GM12878 (cell line): ENCODE measurements around the gene MSS51. TPM values are rescaled to one million over a fixed set of nuclear protein-coding genes. Genes with fewer than 3 reads are reported as not detected.

Source experiments
- ATAC-seq: fragments of 200-7000 bp; cut with Tn5 transposase; 3 replicates; pipeline ENCODE4 v1.9.1; 2020; ENCODE audit warnings: mild to moderate bottlenecking, moderate library complexity
- BruUV-seq: library from RNA; stranded (reverse); fragments of 400-500 nt; replicated peaks from 2 replicates; lab custom pipeline; 2021; lab: Mats Ljungman, UMichigan
- CTCF ChIA-PET: fragments of 300-600 bp; sonication (Branson Sonifier 250); formaldehyde crosslinking; extraction: SDS; loops from one replicate; lab custom pipeline; 2021; ENCODE audit warnings: inconsistent platforms; lab: Yijun Ruan, JAX
- POLR2A ChIA-PET: fragments of 350-600 bp; formaldehyde crosslinking; extraction: SDS; loops from one replicate; lab custom pipeline; 2021; ENCODE audit warnings: inconsistent platforms; lab: Charles Lee
- RAD21 ChIA-PET: fragments of 300-600 bp; sonication (Branson Sonifier 250); formaldehyde crosslinking; loops from one replicate; lab custom pipeline; 2023; ENCODE audit warnings: antibody characterized with exemption; ENCODE audit not compliant: unreplicated experiment; lab: Charles Lee
- SMC1A ChIA-PET: fragments of 300-600 bp; sonication (Branson Sonifier 250); formaldehyde crosslinking; loops from one replicate; lab custom pipeline; 2023; ENCODE audit not compliant: unreplicated experiment, uncharacterized antibody; lab: Charles Lee
- DNase-seq: peaks from one replicate; pipeline ENCODE4 v3.0.0-alpha.2; 2011; ENCODE audit warnings: low read depth, low spot score
- FAIRE-seq: peaks from 3 replicates; lab custom pipeline; 2011; peaks lifted over from hg19 to GRCh38; lab: Jason Lieb, UNC
- H2AFZ ChIP-seq: 2 replicates; pipeline ENCODE4 v1.6.0; 2011; ENCODE audit warnings: low read depth, low read length, control low read depth; ENCODE audit not compliant: control insufficient read depth
- H3K27ac ChIP-seq: 2 replicates; pipeline ENCODE4 v1.5.1; 2011; ENCODE audit warnings: control low read depth; ENCODE audit not compliant: control insufficient read depth, insufficient read depth
- H3K27me3 ChIP-seq, 2 experiments: replicated peaks in 1 of 2; 2 replicates each; pipeline versions ENCODE4 v1.6.0 to v1.6.1; 2011; ENCODE audit warnings: low read length in 1 of 2; ENCODE audit not compliant: control insufficient read depth in 2 of 2, insufficient read depth in 2 of 2
- H3K36me3 ChIP-seq, 2 experiments: 2 replicates each; pipeline ENCODE4 v1.5.1; 2011; ENCODE audit warnings: low read length in 1 of 2; ENCODE audit not compliant: control insufficient read depth in 2 of 2, insufficient read depth in 2 of 2
- H3K4me1 ChIP-seq: 2 replicates; pipeline ENCODE4 v1.6.1; 2011; ENCODE audit warnings: mild to moderate bottlenecking, low read length, moderate library complexity, mixed read lengths; ENCODE audit not compliant: control insufficient read depth, insufficient read depth
- H3K4me2 ChIP-seq: 2 replicates; pipeline ENCODE4 v1.6.0; 2011; ENCODE audit warnings: control low read depth; ENCODE audit not compliant: control insufficient read depth, insufficient read depth
- H3K4me3 ChIP-seq: fragments of 200-600 bp; sonication (generic); 2 replicates; pipeline ENCODE4 v1.5.1; 2016
- H3K79me2 ChIP-seq: 2 replicates; pipeline ENCODE4 v1.6.0; 2011; ENCODE audit warnings: low read length; ENCODE audit not compliant: control insufficient read depth, insufficient read depth
- H3K9ac ChIP-seq: 2 replicates; pipeline ENCODE4 v1.8.0; 2011; ENCODE audit warnings: low read length, control low read depth, mixed read lengths; ENCODE audit not compliant: control insufficient read depth, insufficient read depth
- H3K9me3 ChIP-seq: replicated peaks from 3 replicates; pipeline ENCODE4 v1.5.1; 2011; ENCODE audit warnings: mild to moderate bottlenecking, low read length; ENCODE audit not compliant: control insufficient read depth, insufficient read depth
- H4K20me1 ChIP-seq: 2 replicates; pipeline ENCODE4 v1.6.0; 2011; ENCODE audit not compliant: control insufficient read depth, insufficient read depth
- BACH1 ChIP-seq: fragments of 450-650 bp; IDR thresholded peaks from 2 replicates; pipeline ENCODE4 v1.6.1; 2017; ENCODE audit warnings: mild to moderate bottlenecking, borderline replicate concordance
- BCL11A ChIP-seq: IDR thresholded peaks from 2 replicates; pipeline ENCODE4 v1.6.1; 2011; ENCODE audit warnings: low read depth, low read length
- CEBPB ChIP-seq, 2 experiments: fragments of 150-350 bp in 1 of 2; IDR thresholded peaks; 2 replicates each; pipeline ENCODE4 v1.6.1; 2012 to 2014; ENCODE audit warnings: low read depth in 2 of 2, low read length in 2 of 2, borderline replicate concordance in 1 of 2, inconsistent platforms in 1 of 2
- CHD4 ChIP-seq: fragments of 200-600 bp; sonication (generic); IDR thresholded peaks from 2 replicates; pipeline ENCODE4 v1.6.1; 2016; ENCODE audit warnings: mild to moderate bottlenecking
- GATAD2B ChIP-seq: fragments of 450-650 bp; conservative IDR thresholded peaks from 2 replicates; pipeline ENCODE4 v1.6.1; 2017; ENCODE audit warnings: low read depth, mild to moderate bottlenecking, moderate library complexity
- HDAC6 ChIP-seq: fragments of 200-600 bp; sonication (generic); IDR thresholded peaks from one replicate; pipeline ENCODE4 v1.8.0; 2017; ENCODE audit warnings: antibody characterized with exemption; ENCODE audit not compliant: unreplicated experiment
- KDM1A ChIP-seq: fragments of 200-600 bp; sonication (generic); IDR thresholded peaks from 2 replicates; pipeline ENCODE4 v1.6.1; 2016; ENCODE audit warnings: borderline replicate concordance
- MTA2 ChIP-seq: fragments of 450-650 bp; IDR thresholded peaks from 2 replicates; pipeline ENCODE4 v1.6.1; 2016; ENCODE audit warnings: low read depth, mild to moderate bottlenecking, moderate library complexity
- POLR2AphosphoS5 ChIP-seq: IDR thresholded peaks from 2 replicates; pipeline ENCODE4 v1.6.1; 2011; ENCODE audit warnings: mild to moderate bottlenecking, low read length, inconsistent platforms
- SMAD5 ChIP-seq: IDR thresholded peaks from 2 replicates; pipeline ENCODE4 v1.6.1; 2016; ENCODE audit warnings: antibody characterized with exemption, low read depth
- SMARCA5 ChIP-seq: fragments of 450-650 bp; IDR thresholded peaks from 2 replicates; pipeline ENCODE4 v1.6.1; 2017; ENCODE audit warnings: mild to moderate bottlenecking
- STAT3 ChIP-seq: IDR thresholded peaks from 2 replicates; pipeline ENCODE4 v1.6.1; 2011; ENCODE audit warnings: low read depth, low read length, improper control_type of control experiment
- TBL1XR1 ChIP-seq: IDR thresholded peaks from 2 replicates; pipeline ENCODE4 v1.6.1; 2012; ENCODE audit warnings: low read depth, low read length, improper control_type of control experiment
- WGBS: methylation state at CpG from one replicate; pipeline ENCODE4 v1.1.6; 2016; ENCODE audit warnings: low lambda C conversion rate; ENCODE audit not compliant: insufficient replicate concordance, insufficient coverage; ENCODE audit errors: missing lambda C conversion rate; 5-methylcytosine and 5-hydroxymethylcytosine counted together
- in situ Hi-C: fragments of 300-500 bp; cut with MboI; formaldehyde crosslinking; loops from 9 replicates; pipeline ENCODE4 v1.14.3; 2018; ENCODE audit warnings: mixed read lengths
- intact Hi-C: fragments of 100-400 bp; cut with micrococcal nuclease; formaldehyde crosslinking; loops from one replicate; pipeline ENCODE4 v1.14.2; 2022; ENCODE audit not compliant: unreplicated experiment
- polyA plus RNA-seq, 11 experiments: library from polyadenylated mRNA; depleted of rRNA in 4 of 11; unstranded in 6 of 11; stranded (reverse) in 5 of 11; fragments of >200 nt; fragmentation: Nextera tagmentation in 4 of 11; fragmentation: Illumina TruSeq in 1 of 11; extraction: Ambion mirVana in 4 of 11; extraction: Trizol in 1 of 11; gene quantifications; 1 replicate in 1 of 11; 2 replicates in 10 of 11; pipeline versions ENCODE4 v1.2.1 to v1.2.3, GENCODE V29; 2011 to 2016; ENCODE audit warnings: inconsistent platforms in 2 of 11, missing spikeins in 2 of 11, low read depth in 1 of 11
- total RNA-seq, 4 experiments: library from RNA; depleted of rRNA in 3 of 4; stranded (reverse); fragments of >200 nt in 3 of 4; fragmentation: Illumina TruSeq in 1 of 4; extraction: Trizol in 1 of 4; gene quantifications; 2 replicates each; pipeline versions ENCODE4 v1.2.1 to v1.2.3, GENCODE V29; 2013 to 2021
- TF ChIP-seq, protein P1 (sequence below): IDR thresholded peaks from 2 replicates; pipeline ENCODE4 v1.6.1; 2011; ENCODE audit warnings: low read depth, low read length, improper control_type of control experiment, borderline replicate concordance

MSS51 gene
- total and polyA plus RNA-seq, 10 of the 15 experiments (the other 5 are each of a cell fraction or from before 2014, with no cell fraction given), result 0.06 to 2.1 (median 1.5) TPM

DNA sequence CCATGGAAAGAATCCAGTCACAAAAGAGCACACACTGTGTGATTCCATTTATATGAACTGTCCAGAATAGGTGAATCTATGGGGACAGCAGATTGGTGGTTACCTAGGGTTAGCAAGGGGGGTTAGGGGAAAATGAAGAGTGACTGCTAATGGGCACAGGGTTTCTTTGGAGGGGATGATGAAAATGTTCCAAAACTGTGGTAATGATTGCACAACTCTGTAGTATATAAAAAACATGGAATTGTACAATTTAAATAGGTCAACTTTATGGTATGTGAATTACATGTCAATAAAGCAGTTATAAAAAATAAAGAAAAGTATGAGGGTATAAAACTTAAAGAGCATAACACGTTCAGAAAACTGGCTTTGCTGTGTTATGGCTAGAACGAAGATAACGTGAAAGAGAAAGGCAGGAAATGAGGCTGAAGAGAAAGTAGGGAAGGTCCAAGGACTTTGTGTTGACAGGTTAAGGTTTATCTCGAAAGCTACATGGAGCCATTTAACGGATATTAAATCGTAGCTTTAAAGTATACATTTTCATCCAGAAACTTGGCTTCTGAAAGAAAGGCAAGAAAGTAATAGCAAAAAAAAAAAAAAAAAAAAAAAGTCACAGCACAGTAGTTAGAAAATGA, 26.4 kb upstream of the MSS51 start (continued):
- TF ChIP-seq, protein P1, sequence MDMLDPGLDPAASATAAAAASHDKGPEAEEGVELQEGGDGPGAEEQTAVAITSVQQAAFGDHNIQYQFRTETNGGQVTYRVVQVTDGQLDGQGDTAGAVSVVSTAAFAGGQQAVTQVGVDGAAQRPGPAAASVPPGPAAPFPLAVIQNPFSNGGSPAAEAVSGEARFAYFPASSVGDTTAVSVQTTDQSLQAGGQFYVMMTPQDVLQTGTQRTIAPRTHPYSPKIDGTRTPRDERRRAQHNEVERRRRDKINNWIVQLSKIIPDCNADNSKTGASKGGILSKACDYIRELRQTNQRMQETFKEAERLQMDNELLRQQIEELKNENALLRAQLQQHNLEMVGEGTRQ, result no peak
- TF ChIP-seq HDAC6 (no peak), GATAD2B (no peak), KDM1A (no peak), SMARCA5 (no peak), STAT3 (no peak), BACH1 (no peak), SMAD5 (no peak), CEBPB (IDR thresholded peaks at IDR 0.05; ENCODE audit: borderline replicate concordance in 1 of 2, low read depth in 2 of 2, low read length in 2 of 2) (no peak)
- TF ChIP-seq, all 136 proteins: peak for 0

DNA sequence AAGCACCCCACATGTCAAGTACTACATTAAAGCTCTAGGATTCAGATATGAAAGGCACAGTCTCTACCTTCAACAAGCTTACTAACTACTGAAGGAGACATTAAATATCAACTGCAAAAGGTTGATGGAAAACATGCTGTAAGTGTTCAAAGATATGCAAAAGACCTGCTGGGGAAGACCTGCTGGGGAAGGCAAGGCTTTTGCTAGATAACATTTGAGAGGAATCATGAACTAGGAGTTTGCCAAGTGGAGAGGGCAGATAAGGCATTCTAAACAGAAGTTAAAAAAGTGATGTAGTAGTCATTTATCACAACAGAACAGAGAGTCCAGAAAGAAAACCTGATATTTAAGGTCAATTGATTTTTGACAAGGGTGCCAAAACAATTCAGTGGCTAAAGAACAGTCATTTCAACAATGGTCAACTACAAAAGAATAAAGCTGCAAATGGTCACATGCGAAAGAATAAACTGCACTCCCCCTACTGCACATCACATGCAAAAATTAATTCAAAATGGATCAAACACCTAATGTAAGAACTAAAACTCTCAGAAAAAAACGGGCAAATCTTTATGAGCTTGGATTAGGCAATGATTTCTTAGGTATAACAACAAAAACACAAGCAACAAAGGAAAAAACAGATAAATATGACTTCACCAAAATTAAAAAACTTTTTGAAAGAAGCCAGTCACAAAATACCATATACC, 23.0 kb upstream of the MSS51 start:
- FAIRE-seq, result no peak
- CTCF ChIA-PET, result no interaction called here

More for the DNA sequence above, 23.0 kb upstream of the MSS51 start:
- Histone ChIP-seq H3K4me1 (no peaks in the 10 kb centered on the region), H4K20me1 (no peaks in the 10 kb centered on the region), H3K4me2 (no peak overlapping the region), H3K9ac (no peak overlapping the region), H3K36me3 (peaks cover 0 to 1% of the 10 kb centered on the region in 2 experiments; a peak in 3 of 4 replicates), H3K27ac (no peak overlapping the region), H3K4me3 (no peak overlapping the region), H3K9me3 (no peaks in the 10 kb centered on the region), H3K27me3 (no peaks in the 10 kb centered on the region), H2AFZ (no peak overlapping the region), H3K79me2 (no peaks in the 10 kb centered on the region)
- intact Hi-C loops (no loop called here), in situ Hi-C loops (no loop called here)
- ATAC-seq (no peak), DNase-seq (no peak)
- TF ChIP-seq BCL11A, result no peak
- no peak for TF ChIP-seq CHD4
- no peak for TF ChIP-seq POLR2AphosphoS5
- TF ChIP-seq MTA2, result no peak
- no peak for TF ChIP-seq TBL1XR1
- no peak for TF ChIP-seq CEBPB (IDR thresholded peaks at IDR 0.05; ENCODE audit: borderline replicate concordance in 1 of 2, low read depth in 2 of 2, low read length in 2 of 2)
- ChIA-PET SMC1A (interaction anchor here (1.0 to 1.3 kb wide), 4 partner anchors 9 to 28 kb away, joined by 3 to 5 read pairs (median 4); no protein-coding TSS in a partner anchor), RAD21 (no interaction called here), POLR2A (interaction anchor here (0.6 to 0.7 kb wide), 2 partner anchors 32 to 34 kb away, joined by 4 to 5 read pairs; no protein-coding TSS in a partner anchor)
- 98% methylated on average over 2 of the region's 2 CpGs for WGBS
- no TSS peak for BruUV-seq
